K562 (cell line): ENCODE measurements around the gene MOCS3. TPM values are rescaled to one million over a fixed set of nuclear protein-coding genes. Genes with fewer than 3 reads are reported as not detected.

ENCODE experiments used
- ATAC-seq: fragments of 200-7000 bp; cut with Tn5 transposase; 3 replicates; pipeline ENCODE4 v1.9.1; 2020; ENCODE audit warnings: moderate library complexity
- BruUV-seq: library from RNA; stranded (reverse); fragments of 400-500 nt; replicated peaks from 2 replicates; lab custom pipeline; 2021; lab: Mats Ljungman, UMichigan
- CTCF ChIA-PET: fragments of 300-600 bp; formaldehyde crosslinking; extraction: SDS; loops from one replicate; lab custom pipeline; 2021; ENCODE audit warnings: low intra/inter-chr PET ratio; lab: Yijun Ruan, JAX
- POLR2A ChIA-PET: fragments of 300-600, 350-650 bp; sonication (Branson Sonifier 250); formaldehyde crosslinking; extraction: SDS; loops from one replicate; lab custom pipeline; 2021; ENCODE audit warnings: antibody characterized with exemption, inconsistent platforms; lab: Yijun Ruan, JAX
- DNase-seq, 4 experiments: peaks; one replicate each; pipeline versions ENCODE4 v3.0.0 to v3.0.0-alpha.2; 2011 to 2018; ENCODE audit warnings: low spot score in 3 of 4, mixed read lengths in 3 of 4; ENCODE audit errors: extremely low read depth in 1 of 4
- FAIRE-seq: peaks from 2 replicates; lab custom pipeline; 2011; peaks lifted over from hg19 to GRCh38; lab: Jason Lieb, UNC
- H2AFZ ChIP-seq: 2 replicates; pipeline ENCODE4 v1.6.0; 2011; ENCODE audit warnings: low read depth, low read length, control low read depth, inconsistent platforms
- H3K27ac ChIP-seq: fragments of 200-600 bp; 3 replicates; pipeline ENCODE4 v1.8.0; 2011; ENCODE audit warnings: low read depth, mild to moderate bottlenecking, control low read depth, inconsistent platforms, low read length, moderate library complexity, mixed read lengths; ENCODE audit errors: extremely low read depth
- H3K27me3 ChIP-seq, 2 experiments: fragments of 300-600 bp in 1 of 2; 2 replicates in 1 of 2; 3 replicates in 1 of 2; pipeline versions ENCODE4 v1.6.0 to v1.8.0; 2011; ENCODE audit warnings: inconsistent platforms in 2 of 2, low read length in 2 of 2, mild to moderate bottlenecking in 1 of 2, mixed read lengths in 1 of 2, moderate library complexity in 1 of 2; ENCODE audit not compliant: control insufficient read depth in 2 of 2, insufficient read depth in 2 of 2
- H3K36me3 ChIP-seq: fragments of 300-600 bp; 3 replicates; pipeline ENCODE4 v1.8.0; 2011; ENCODE audit warnings: mild to moderate bottlenecking, low read length, inconsistent platforms; ENCODE audit not compliant: control insufficient read depth, insufficient read depth
- H3K4me1 ChIP-seq, 2 experiments: fragments of 200-600 bp in 1 of 2; replicated peaks in 1 of 2; 2 replicates in 1 of 2; 3 replicates in 1 of 2; pipeline versions ENCODE4 v1.5.1 to v1.8.0; 2011; ENCODE audit warnings: inconsistent platforms in 2 of 2, low read length in 2 of 2, mild to moderate bottlenecking in 1 of 2, mixed read lengths in 1 of 2, moderate library complexity in 1 of 2; ENCODE audit not compliant: control insufficient read depth in 2 of 2, insufficient read depth in 2 of 2
- H3K4me2 ChIP-seq: 2 replicates; pipeline ENCODE4 v1.6.1; 2011; ENCODE audit warnings: low read length, control low read depth, inconsistent platforms, mixed read lengths; ENCODE audit not compliant: insufficient read depth
- H3K4me3 ChIP-seq: fragments of 200-600 bp; sonication (generic), shearing (Covaris generic); 2 replicates; pipeline ENCODE4 v1.5.1; 2016; ENCODE audit warnings: control low read depth, inconsistent platforms
- H3K79me2 ChIP-seq: fragments of 200-600 bp; 3 replicates; pipeline ENCODE4 v1.8.0; 2011; ENCODE audit warnings: low read length, inconsistent platforms; ENCODE audit not compliant: control insufficient read depth, insufficient read depth
- H3K9ac ChIP-seq, 2 experiments: 2 replicates each; pipeline versions ENCODE4 v1.6.0 to v1.6.1; 2011; ENCODE audit warnings: low read depth in 2 of 2, low read length in 2 of 2, control low read depth in 1 of 2, inconsistent platforms in 1 of 2, mild to moderate bottlenecking in 1 of 2, mixed read lengths in 1 of 2; ENCODE audit not compliant: insufficient read depth in 1 of 2
- H3K9me1 ChIP-seq: one replicate; pipeline ENCODE4 v1.6.0; 2011; ENCODE audit warnings: inconsistent platforms, mild to moderate bottlenecking, low read length, moderate library complexity; ENCODE audit not compliant: control insufficient read depth, insufficient read depth
- H3K9me3 ChIP-seq: replicated peaks from 2 replicates; pipeline ENCODE4 v1.5.1; 2011; ENCODE audit warnings: low read depth, low read length, inconsistent platforms; ENCODE audit not compliant: control insufficient read depth, insufficient read depth
- H4K20me1 ChIP-seq: replicated peaks from 2 replicates; pipeline ENCODE4 v1.6.1; 2011; ENCODE audit warnings: low read length, inconsistent platforms, mixed read lengths; ENCODE audit not compliant: control insufficient read depth, insufficient read depth
- FOXM1 ChIP-seq, 2 experiments: fragments of 450-650 bp in 1 of 2; sonication (generic) in 1 of 2; formaldehyde crosslinking in 1 of 2; IDR thresholded peaks; 2 replicates each; pipeline versions ENCODE4 v1.6.1 to v1.9.0; 2017 to 2022; ENCODE audit warnings: low read depth in 2 of 2, mild to moderate bottlenecking in 2 of 2, missing genetic modification reagents in 1 of 2, moderate library complexity in 1 of 2
- MAZ ChIP-seq, 2 experiments: fragments of 450-650 bp in 1 of 2; sonication (generic) in 1 of 2; formaldehyde crosslinking; IDR thresholded peaks in 1 of 2; conservative IDR thresholded peaks in 1 of 2; 2 replicates each; pipeline versions ENCODE4 v1.4.0 to v1.5.0; 2020; ENCODE audit warnings: mild to moderate bottlenecking in 1 of 2, missing genetic modification reagents in 1 of 2
- MEIS2 ChIP-seq: fragments of 450-650 bp; IDR thresholded peaks from 2 replicates; pipeline ENCODE4 v1.6.1; 2014; ENCODE audit warnings: mild to moderate bottlenecking; ENCODE audit not compliant: partially characterized antibody
- MYBL2 ChIP-seq, 2 experiments: fragments of 450-650 bp in 1 of 2; sonication (generic) in 1 of 2; formaldehyde crosslinking in 1 of 2; IDR thresholded peaks; 2 replicates each; pipeline versions ENCODE4 v1.6.1 to v1.8.1; 2017 to 2022; ENCODE audit warnings: borderline replicate concordance in 1 of 2, inconsistent platforms in 1 of 2, low read depth in 1 of 2, mild to moderate bottlenecking in 1 of 2, missing genetic modification reagents in 1 of 2, moderate library complexity in 1 of 2
- SMARCE1 ChIP-seq: fragments of 450-650 bp; IDR thresholded peaks from 2 replicates; pipeline ENCODE4 v1.7.1; 2016; ENCODE audit warnings: mild to moderate bottlenecking
- WGBS: fragments of 100-300 bp; shearing (Covaris generic); methylation state at CpG from one replicate; pipeline ENCODE4 v1.1.6; 2016; ENCODE audit warnings: low coverage, mixed read lengths; ENCODE audit not compliant: insufficient coverage; ENCODE audit errors: missing lambda C conversion rate; 5-methylcytosine and 5-hydroxymethylcytosine counted together
- in situ Hi-C: fragments of 300-500 bp; cut with MboI; formaldehyde crosslinking; loops from 4 replicates; pipeline ENCODE4 v1.15.0; 2018; ENCODE audit warnings: inconsistent platforms, mixed read lengths
- intact Hi-C: fragments of 100-400 bp; cut with micrococcal nuclease; formaldehyde crosslinking; loops from 2 replicates; pipeline ENCODE4 v1.14.2; 2022
- polyA plus RNA-seq, 8 experiments: library from polyadenylated mRNA; depleted of rRNA in 4 of 8; stranded (reverse) in 5 of 8; unstranded in 3 of 8; fragments of >200 nt; fragmentation: Nextera tagmentation in 2 of 8; fragmentation: Illumina TruSeq in 1 of 8; extraction: Ambion mirVana in 2 of 8; extraction: Trizol in 1 of 8; gene quantifications; 2 replicates each; pipeline versions ENCODE4 v1.2.1 to v1.2.3, GENCODE V29; 2011 to 2014; ENCODE audit warnings: inconsistent platforms in 1 of 8, missing spikeins in 1 of 8
- total RNA-seq, 7 experiments: library from RNA; depleted of rRNA in 6 of 7; stranded (reverse); fragments of >200 nt in 6 of 7; fragmentation: Illumina TruSeq in 2 of 7; extraction: Trizol in 2 of 7; gene quantifications; 2 replicates each; pipeline versions ENCODE4 v1.2.1 to v1.2.3, GENCODE V29; 2011 to 2021; ENCODE audit warnings: low replicate concordance in 1 of 7
- TF ChIP-seq, protein P1 (sequence below), 3 experiments: IDR thresholded peaks in 2 of 3; conservative IDR thresholded peaks in 1 of 3; 2 replicates each; pipeline ENCODE4 v1.5.1; 2011 to 2012; ENCODE audit warnings: low read length in 3 of 3, mild to moderate bottlenecking in 3 of 3, control low read depth in 2 of 3, improper control_type of control experiment in 1 of 3, inconsistent platforms in 1 of 3, low read depth in 1 of 3, mixed read lengths in 1 of 3, moderate library complexity in 1 of 3; ENCODE audit not compliant: insufficient read depth in 2 of 3
- TF ChIP-seq, protein P2 (sequence below), 2 experiments: IDR thresholded peaks in 1 of 2; conservative IDR thresholded peaks in 1 of 2; 2 replicates each; pipeline ENCODE4 v1.6.1; 2016; ENCODE audit warnings: low read depth in 2 of 2, mild to moderate bottlenecking in 1 of 2, missing compliant biosample characterization in 1 of 2, missing genetic modification characterization in 1 of 2, moderate library complexity in 1 of 2

MOCS3 gene
- total and polyA plus RNA-seq, 9 of the 15 experiments (the other 6 are each of a cell fraction or from before 2014, with no cell fraction given) = 0.70 to 6.2 (median 2.9) TPM

DNA sequence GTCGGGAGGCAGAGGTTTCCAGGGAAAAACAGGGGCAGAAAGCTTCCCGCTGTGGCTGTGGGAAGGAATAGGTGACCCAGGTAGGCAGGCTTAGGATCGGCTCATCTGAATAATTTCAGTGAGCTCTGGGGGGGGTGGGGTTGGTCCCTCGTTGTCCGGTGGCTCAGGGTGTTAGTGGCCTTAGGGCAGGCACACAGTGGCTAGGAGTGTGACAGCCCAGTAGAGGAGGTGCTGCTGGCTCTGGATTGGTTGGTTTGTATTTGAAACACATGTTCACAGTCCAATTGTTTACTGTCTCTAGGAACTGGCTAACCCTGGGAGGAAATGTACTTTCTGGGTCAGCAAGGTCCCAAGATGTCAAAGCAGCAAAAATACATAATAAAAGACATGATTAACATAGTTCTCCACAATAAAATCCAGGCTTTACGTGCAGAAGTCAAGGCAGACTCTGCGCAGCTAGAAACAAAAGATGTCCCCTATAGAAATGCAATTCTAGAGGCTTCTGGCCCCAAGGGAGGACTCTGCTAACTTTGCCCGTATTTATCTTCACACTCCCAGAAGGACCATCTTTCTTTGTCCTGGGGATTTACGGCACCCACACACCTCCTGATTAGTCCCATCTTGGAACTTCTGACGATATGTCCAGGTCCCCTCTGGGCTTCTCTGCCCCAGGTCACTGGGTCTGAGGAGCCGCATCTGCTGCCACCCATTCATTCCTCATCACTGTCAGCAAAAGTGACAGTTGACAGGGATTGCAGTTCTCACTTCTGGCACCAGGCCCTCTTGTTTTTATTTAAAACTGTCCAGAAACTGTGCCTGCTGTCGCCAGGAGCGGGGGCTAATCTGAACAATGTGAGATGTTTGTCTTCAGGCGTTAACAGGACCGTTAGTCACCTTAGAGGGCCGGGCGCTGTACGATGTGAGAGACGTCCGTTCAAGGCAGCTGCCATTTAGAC lies 18.7 kb downstream of the MOCS3 start:
- no peak for DNase-seq

More for the DNA sequence above, 18.7 kb downstream of the MOCS3 start:
- Histone ChIP-seq H3K27ac (no peak overlapping the region), H3K9ac (no peak overlapping the region), H3K79me2 (no peaks in the 10 kb centered on the region), H3K27me3 (peaks cover 32 to 54% of the 10 kb centered on the region in 2 experiments), H2AFZ (peak overlapping the region; percentile 42; the same call in 1 of the 2 replicates), H3K36me3 (no peaks in the 10 kb centered on the region), H4K20me1 (no peaks in the 10 kb centered on the region; the same call in 1 of the 2 replicates), H3K9me1 (no peaks in the 10 kb centered on the region), H3K4me3 (no peak overlapping the region), H3K4me2 (peak overlapping the region; percentile 34; the same call in 1 of the 2 replicates), H3K9me3 (no peaks in the 10 kb centered on the region), H3K4me1 (peaks cover 0 to 9% of the 10 kb centered on the region in 2 experiments; a peak in 3 of 5 replicates)
- intact Hi-C loops (no loop called here), in situ Hi-C loops (loop anchor here (25.0 kb wide), 1 partner anchor 1110 kb away; no protein-coding TSS in a partner anchor)
- WGBS = 4% methylated on average over 20 of the region's 20 CpGs
- no peak for FAIRE-seq
- ChIA-PET CTCF (no interaction called here), POLR2A (interaction anchor here (0.7 kb wide), 2 partner anchors 182 to 402 kb away, joined by 3 to 4 read pairs; no protein-coding TSS in a partner anchor)
- no peak for TF ChIP-seq MAZ (CRISPR knock-in tag; conservative IDR thresholded peaks at IDR 0.05 in 1 of 2, IDR thresholded peaks at IDR 0.05 in 1 of 2)
- TF ChIP-seq FOXM1 (IDR thresholded peaks at IDR 0.05; ENCODE audit: low read depth) = peak; percentile 64
- TF ChIP-seq FOXM1 (CRISPR knock-in tag; IDR thresholded peaks at IDR 0.05; ENCODE audit: low read depth) = no peak
- TF ChIP-seq, protein P1, sequence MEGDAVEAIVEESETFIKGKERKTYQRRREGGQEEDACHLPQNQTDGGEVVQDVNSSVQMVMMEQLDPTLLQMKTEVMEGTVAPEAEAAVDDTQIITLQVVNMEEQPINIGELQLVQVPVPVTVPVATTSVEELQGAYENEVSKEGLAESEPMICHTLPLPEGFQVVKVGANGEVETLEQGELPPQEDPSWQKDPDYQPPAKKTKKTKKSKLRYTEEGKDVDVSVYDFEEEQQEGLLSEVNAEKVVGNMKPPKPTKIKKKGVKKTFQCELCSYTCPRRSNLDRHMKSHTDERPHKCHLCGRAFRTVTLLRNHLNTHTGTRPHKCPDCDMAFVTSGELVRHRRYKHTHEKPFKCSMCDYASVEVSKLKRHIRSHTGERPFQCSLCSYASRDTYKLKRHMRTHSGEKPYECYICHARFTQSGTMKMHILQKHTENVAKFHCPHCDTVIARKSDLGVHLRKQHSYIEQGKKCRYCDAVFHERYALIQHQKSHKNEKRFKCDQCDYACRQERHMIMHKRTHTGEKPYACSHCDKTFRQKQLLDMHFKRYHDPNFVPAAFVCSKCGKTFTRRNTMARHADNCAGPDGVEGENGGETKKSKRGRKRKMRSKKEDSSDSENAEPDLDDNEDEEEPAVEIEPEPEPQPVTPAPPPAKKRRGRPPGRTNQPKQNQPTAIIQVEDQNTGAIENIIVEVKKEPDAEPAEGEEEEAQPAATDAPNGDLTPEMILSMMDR (IDR thresholded peaks at IDR 0.05 in 2 of 3, conservative IDR thresholded peaks at IDR 0.05 in 1 of 3; ENCODE audit: insufficient read depth in 2 of 3, low read depth in 1 of 3, low read length in 3 of 3) = 0 out of 6 replicates have a peak, but pooled peaks of 1 of the 3 experiments have one; percentile 8
- TF ChIP-seq MYBL2 (IDR thresholded peaks at IDR 0.05; ENCODE audit: low read depth) = peak; percentile 60; the same call in 1 of the 2 replicates
- TF ChIP-seq MYBL2 (CRISPR knock-in tag; IDR thresholded peaks at IDR 0.05; ENCODE audit: borderline replicate concordance) = no peak
- peak; percentile 60 for TF ChIP-seq MEIS2
- no peak for TF ChIP-seq SMARCE1
- TF ChIP-seq, protein P2, sequence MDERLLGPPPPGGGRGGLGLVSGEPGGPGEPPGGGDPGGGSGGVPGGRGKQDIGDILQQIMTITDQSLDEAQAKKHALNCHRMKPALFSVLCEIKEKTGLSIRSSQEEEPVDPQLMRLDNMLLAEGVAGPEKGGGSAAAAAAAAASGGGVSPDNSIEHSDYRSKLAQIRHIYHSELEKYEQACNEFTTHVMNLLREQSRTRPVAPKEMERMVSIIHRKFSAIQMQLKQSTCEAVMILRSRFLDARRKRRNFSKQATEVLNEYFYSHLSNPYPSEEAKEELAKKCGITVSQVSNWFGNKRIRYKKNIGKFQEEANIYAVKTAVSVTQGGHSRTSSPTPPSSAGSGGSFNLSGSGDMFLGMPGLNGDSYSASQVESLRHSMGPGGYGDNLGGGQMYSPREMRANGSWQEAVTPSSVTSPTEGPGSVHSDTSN (CRISPR knock-in tag; IDR thresholded peaks at IDR 0.05; ENCODE audit: low read depth) = no peak
- TF ChIP-seq, protein P2 (tag; conservative IDR thresholded peaks at IDR 0.05; ENCODE audit: low read depth) = peak; percentile 59
- BruUV-seq = no TSS peak
- peak; percentile 32; the same call in 2 of the 3 replicates for ATAC-seq
